CD1c-positive myeloid dendritic cell (primary cell): ENCODE results near the gene TNK1.

Experiments used
- DNase-seq: peaks from one replicate; pipeline ENCODE4 v3.0.0-alpha.2; 2016; ENCODE audit errors: extremely low spot score

The TNK1 gene

DNA sequence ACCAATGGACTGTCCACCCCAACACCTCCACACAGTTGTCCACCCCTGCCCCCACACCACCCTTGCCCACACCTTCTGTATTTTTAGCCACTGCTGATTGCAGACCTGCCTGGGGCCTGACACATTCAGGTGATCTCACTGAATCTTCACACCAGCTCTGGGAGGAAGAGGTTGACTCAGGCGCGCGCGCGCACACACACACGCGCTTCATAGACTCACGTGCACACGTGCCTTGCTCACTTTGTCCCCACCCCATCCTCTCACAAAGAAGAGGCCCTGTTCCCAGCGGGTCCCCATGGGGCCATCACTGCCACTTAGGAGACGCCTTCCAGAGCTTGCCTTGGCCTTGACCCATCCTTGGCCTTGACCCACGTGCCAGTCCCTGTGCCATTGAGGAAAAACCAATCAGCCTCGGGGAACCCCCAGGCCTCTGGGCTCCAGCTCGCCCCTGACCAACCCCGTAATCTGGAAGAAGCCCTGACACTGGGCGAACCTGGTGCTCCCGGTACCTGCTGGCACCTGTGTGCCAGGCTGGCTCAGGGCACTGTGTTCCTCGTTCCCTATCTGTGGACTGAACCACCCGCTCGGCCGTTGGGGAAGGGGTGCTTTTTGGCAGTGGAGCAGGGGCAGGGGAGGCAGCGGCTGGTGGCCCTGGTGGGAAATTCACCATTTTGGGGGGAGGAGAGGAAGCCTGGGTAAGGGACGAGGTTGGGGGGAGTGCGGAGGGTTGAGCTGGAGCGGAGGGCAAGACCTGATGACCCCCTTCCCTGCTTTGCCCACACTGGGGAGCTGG, 29.9 kb downstream of the TNK1 start:
- DNase-seq, result no peak

DNA sequence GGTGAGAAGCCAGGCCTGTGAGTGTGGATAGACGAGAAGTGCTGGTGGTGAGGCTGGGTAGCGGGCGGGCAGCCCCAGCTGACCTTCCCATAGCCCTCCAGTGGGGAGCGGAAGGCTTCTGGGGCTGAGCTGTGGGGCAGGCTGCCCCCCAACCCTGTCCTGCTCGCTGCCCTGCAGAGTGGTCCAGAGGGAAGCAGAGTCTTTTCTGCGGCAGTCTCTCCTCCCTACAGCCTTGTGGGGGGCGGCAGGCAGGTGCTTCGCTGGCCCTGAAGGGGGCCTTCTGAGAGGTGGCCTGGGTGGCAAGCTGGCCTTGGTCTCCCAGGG, 30.5 kb downstream of the TNK1 start:
- DNase-seq, result no peak

DNA sequence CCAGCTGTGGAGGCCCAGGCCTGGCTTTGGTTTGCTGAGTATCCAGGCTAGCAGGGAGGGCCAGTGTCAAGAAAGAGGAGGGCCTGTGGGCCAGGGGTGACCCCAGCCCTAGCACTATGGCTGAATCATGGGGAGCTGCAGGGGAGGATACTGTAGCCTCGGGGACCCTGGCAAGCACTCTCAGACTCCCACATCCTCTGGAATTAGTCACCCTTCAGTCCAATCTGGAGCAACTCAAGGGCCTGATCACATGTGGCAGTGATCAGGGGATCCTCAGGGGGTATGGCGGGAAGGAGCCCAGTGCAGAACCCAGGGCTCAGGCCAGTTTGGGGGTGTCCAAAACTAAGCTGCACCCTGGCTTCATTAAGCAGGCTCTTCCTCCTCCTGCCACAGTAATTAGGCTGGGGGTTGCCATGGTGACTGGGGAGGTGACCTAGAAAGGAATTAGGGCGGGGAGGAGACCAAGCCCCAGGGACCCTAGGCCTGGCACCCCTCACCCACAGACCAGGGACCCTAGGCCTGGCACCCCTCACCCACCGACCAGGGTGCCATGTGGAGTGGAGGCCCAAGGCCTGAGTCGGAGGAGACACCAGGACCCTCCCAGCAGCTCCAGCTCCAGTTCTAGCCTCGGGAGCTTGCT, 32.6 kb downstream of the TNK1 start:
- no peak for DNase-seq

DNA sequence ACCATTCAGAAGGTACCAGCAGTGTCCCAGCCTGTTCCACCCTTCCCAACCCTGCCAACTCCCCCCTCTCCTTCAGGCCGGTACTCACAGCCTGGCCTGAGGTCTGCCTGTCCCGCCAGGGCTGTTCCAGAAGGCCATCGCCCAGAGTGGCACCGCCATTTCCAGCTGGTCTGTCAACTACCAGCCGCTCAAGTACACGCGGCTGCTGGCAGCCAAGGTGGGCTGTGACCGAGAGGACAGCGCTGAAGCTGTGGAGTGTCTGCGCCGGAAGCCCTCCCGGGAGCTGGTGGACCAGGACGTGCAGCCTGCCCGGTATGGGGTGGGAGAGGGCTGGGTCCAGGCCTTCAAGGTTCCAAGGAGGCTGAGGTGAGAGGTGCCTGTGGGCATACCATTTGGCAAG, 33.9 kb downstream of the TNK1 start:
- DNase-seq, result no peak

DNA sequence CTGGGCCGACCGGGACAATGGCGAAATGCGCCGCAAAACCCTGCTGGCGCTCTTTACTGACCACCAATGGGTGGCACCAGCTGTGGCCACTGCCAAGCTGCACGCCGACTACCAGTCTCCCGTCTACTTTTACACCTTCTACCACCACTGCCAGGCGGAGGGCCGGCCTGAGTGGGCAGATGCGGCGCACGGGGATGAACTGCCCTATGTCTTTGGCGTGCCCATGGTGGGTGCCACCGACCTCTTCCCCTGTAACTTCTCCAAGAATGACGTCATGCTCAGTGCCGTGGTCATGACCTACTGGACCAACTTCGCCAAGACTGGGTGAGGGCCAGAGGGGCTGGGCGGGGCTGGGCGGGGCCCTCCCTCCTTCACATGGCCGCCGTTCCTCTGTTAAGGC, 34.9 kb downstream of the TNK1 start:
- no peak for DNase-seq

DNA sequence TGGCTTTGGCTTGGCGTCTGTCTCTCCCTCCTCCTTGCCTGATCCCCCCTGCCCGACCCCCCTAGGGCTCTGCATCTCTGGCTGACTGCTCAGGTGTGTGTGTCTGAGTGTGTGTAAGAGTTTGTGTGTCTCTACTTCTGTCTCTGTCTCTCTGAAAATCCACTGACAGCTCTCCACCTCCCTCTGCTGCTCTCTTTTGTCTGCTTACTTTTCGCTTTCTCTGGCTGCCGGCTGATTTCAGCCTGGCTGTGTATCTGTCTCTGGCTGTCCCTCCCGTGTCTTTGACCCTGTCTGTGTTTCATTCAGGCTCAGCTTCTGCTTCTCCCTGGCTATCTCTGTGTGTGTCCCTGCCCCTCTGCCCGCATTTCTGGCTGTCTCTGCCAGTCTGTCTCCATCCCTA, 35.4 kb downstream of the TNK1 start:
- DNase-seq, result no peak

DNA sequence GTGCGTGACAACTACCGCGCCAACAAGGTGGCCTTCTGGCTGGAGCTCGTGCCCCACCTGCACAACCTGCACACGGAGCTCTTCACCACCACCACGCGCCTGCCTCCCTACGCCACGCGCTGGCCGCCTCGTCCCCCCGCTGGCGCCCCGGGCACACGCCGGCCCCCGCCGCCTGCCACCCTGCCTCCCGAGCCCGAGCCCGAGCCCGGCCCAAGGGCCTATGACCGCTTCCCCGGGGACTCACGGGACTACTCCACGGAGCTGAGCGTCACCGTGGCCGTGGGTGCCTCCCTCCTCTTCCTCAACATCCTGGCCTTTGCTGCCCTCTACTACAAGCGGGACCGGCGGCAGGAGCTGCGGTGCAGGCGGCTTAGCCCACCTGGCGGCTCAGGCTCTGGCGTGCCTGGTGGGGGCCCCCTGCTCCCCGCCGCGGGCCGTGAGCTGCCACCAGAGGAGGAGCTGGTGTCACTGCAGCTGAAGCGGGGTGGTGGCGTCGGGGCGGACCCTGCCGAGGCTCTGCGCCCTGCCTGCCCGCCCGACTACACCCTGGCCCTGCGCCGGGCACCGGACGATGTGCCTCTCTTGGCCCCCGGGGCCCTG, 36.3 kb downstream of the TNK1 start:
- DNase-seq, result no peak

DNA sequence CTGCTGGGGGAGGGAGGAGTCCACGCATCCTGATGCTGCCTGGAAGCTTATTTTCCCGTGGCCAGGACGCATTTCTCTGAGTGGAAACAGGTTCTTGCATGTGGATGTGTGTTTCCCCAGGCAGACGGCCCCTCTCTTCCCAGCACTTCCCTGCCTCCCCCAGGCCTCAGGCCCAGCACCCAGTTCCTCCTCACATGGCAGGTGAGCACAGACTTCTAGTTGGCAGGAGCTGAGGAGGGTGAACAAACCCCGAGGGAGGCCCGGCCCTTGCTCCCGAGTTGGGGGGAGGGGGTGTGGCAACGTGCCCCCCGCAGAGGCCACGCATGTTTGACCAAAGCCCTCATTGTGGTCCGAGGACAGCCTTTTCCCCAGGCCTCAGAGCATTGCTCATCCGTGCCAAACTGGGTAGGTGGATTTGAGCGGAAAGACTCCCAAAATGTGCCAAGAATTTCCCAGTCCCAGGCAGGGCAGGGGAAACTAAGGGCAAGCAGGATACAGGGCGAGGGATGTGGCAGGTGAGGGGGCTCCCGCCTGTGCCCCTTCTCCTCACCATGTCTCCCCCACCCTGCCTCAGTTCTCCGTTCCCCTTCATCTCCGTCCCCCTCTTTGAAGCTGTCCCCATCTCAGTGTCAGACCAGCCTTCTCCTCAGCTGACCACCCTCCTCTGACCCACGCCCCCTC, 37.7 kb downstream of the TNK1 start:
- no peak for DNase-seq

DNA sequence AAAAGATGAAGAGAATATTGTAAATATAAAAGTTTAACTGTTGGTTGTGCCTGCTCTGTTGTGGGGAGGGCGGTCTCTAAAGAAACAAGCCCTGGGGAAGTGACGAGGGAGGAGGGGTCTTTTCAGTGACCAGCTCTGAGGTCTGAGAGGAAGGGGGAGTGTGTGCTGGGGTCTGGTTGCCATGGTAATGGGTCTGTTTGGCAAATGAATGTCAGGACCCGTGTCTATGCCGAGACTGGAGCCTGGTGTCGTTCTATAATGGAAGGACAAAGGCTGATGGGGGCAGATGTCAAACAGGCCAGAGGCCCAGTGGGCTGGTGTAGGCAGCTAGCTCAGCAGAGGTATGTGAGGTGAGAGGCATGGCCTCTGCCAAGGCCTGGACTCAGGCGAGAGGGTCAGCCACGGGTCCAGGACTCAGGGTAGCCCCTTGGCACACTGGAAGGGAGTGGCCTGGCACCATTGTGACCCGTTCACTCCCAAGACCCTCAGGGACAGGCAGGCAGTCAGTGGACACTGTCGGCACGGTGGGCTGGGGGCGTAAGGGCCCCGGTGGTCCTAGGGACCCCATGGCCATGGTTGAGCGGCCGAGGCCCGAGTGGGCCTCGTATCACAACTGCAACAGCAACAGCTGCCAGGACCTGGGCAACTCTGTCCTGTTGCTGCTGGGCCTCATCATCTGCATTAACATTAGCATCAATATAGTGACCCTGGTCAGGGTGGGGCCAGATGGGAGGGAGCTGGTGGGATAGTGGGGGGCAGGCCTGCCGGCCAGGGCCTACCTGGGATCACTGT, 39.1 kb downstream of the TNK1 start, which contains the start of gene SPEM1:
SPEM1 (plus strand) TSS at position 506 of the 792 bp plus-strand sequence; CDS start at position 567, 61 bp downstream.
- no peak for DNase-seq

DNA sequence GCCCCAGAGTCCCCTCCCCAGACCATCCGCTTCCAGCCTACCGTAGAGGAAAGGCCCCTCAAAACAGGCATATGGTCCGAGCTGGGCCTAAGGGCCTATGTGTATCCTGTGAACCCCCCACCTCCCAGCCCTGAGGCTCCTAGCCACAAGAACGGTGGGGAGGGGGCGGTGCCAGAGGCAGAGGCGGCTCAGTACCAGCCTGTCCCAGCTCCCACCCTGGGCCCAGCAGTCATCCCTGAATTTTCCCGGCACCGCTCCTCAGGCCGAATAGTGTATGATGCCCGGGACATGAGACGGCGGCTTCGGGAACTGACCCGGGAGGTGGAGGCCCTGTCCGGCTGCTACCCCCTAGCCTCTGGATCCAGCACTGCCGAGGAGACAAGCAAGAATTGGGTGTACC, 40.3 kb downstream of the TNK1 start:
- DNase-seq, result no peak

DNA sequence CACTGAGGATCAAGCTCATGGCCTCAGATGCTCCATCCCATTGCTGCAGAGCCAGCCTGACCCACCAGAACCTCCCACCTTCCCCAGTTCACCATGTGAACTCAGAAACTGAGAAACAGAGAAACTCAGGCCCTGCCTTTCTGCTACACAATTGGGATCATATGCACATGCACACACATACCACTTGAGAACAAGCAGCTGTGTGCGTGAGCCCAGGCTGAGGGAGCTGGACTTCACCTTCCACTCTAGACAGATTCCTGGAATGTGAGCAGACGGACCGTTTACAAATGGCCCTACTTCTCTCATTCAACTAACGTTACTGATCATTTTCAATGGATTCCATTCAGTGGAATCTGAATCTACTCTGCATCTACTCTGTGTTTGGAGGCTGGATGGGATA, 42.8 kb downstream of the TNK1 start:
- DNase-seq, result no peak

DNA sequence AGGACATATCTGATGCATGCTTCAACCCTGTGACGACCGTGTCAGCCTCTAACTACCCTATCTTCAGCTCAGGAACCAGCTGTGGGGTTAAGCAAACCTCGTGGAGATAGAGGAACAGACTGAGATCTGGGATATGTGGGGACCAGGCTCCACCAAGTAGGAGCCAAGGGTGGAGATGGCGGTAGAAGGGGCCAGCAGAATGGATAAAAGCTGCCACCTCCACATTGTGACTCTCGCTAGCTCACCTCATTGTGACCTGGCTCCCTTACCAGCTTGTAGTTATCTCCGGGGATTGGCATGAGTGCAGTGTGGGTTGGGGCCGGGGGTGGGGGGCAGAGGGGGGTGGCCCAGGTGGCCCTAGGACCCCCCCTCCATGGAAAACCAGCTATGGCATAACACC, 44.4 kb downstream of the TNK1 start, which contains the start of gene SPEM2:
SPEM2 (plus strand) TSS at position 301 of the 400 bp plus-strand sequence; CDS start at position 374, 73 bp downstream.
- no peak for DNase-seq

DNA sequence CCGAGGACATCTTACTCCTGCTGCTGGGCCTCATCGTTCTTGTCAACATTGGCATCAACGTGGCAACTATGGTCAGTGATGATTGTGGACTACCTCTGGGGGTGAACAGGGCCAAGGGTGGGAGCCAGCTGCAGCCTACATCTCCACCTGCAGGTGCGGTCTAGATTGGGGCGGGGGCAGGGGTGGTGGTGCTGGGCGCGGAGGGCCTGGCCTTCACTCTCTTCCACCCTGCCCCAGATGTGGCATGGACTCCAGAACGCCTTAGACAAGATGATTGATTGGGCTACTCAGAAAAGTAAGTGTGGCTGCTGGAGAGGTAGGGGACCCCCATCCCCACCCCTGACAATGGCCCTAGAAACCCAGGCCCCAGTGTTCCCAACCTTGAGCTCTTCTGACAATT, 44.9 kb downstream of the TNK1 start:
- DNase-seq, result no peak

DNA sequence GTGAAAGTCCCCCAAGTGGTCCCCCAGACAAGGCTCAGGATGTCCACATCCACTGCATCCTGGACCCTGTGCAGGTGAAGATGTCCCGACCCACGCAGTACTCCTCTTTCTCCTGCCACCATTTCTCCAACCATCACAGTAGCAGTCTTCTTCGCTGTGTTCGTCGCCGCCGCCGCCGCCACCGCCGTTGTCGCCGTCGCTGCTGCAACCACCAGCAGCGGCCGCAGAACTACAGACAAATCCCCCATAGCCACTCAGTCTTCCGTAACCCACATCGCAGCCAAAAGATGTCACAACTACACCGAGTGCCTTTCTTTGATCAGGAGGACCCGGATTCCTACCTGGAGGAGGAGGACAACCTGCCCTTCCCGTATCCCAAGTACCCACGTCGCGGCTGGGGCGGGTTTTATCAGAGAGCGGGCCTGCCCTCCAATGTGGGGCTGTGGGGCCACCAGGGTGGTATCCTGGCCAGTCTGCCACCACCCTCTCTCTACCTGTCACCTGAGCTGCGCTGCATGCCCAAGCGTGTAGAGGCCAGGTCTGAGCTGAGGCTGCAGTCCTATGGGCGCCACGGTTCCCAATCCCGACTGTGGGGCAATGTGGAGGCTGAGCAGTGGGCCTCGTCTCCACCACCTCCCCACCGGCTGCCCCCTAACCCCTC, 45.4 kb downstream of the TNK1 start:
- DNase-seq, result no peak

DNA sequence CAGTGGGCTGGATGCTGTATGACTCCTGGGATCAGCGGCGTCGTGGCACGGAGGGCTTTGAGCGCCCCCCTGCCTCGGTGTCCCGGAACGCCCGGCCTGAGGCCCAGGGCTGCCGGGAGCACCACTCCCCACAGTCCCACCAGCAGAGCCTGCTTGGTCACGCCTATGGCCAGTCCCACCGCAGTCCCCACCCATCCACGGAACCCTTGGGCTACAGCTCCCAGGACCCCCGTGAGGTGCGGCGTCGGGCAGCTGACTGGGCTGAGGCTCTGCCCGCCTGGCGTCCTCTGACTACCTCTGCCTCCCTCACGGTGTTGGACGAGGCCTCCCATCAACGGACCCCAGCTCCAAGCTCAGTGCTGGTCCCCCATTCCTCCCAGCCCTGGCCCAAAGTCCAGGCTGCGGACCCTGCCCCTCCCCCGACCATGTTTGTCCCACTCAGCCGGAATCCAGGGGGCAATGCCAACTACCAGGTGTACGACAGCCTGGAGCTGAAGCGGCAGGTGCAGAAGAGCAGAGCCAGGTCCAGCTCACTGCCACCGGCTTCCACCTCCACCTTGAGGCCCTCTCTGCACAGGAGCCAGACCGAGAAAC, 46.1 kb downstream of the TNK1 start:
- DNase-seq, result no peak

DNA sequence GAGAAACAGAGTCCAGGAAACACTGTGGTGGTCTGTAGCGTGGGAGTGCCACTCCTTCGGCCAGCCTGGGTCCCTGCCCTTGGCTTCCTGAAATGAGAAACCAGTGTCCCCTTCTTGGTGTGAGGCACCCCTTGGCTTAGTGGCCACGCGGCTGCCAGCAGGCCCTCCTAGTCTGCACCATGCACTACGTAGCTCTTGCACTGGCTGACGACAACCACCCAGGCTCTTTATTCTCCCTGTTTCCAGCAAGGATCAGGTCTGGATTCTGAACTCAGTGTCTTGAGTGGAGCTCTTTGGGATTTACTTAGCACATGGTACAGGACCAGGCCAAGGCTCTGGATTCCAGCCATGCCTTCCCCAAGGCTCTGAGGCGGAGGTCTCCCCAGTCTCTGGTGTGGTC, 46.7 kb downstream of the TNK1 start:
- DNase-seq, result no peak

DNA sequence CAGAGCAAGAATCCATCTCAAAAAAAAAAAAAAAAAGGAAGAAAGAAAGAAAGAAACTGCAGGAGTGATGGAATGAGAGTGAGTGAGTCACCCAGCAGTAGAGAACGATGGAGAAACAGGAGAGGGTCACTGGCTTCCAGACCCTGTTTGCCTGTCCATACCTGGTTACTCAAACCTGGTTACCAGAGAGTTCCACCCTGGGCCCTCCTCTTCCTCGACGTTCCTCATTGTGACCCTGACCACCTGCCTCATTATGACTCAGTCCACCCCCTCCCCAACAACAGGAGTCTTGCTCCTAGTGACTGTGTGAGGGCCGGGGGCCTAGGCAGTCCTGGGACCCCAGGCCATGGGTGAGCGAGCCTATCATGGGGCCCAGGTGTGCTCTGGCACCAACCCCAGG, 47.7 kb downstream of the TNK1 start, which contains the start of gene SPEM3:
SPEM3 (plus strand) TSS at position 301 of the 400 bp plus-strand sequence; CDS start at position 347, 46 bp downstream.
- DNase-seq, result no peak

DNA sequence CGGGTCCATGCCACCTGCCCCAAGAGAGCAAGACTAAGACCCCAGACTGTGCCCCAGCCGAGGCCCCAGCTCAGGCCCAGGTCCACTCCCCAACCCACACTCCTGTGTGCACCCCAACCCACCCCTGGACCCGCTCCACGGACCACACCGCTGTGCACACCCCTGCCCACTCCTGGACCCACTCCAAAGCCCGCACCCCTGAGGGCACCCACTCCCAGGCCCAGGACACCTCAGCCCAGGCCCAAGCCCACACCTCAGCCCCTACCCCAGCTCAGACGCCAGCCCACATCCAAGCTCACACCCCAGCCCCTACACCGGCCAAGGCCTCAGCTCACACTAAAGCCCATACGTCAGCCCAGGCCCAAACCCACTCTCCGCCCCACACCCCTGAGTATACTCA, 48.8 kb downstream of the TNK1 start:
- no peak for DNase-seq

DNA sequence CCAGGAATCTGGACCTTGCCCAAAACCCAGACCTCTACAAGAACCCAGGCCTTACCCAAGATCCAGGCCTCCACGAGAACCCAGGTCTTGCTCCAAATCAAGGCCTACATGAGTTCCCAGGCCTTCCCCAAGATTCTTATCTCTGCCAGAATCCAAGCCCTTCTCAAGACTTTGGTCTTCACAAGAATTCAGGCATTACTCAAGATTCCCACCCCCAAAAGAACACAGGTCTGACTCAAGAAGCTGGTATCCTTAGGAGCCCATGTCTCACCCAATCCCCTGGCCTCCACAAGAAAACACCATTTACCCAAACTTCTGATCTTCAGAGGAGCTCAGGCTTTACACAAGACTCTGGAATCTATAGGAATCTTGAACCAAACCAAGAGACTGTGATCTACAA, 50.3 kb downstream of the TNK1 start:
- no peak for DNase-seq

DNA sequence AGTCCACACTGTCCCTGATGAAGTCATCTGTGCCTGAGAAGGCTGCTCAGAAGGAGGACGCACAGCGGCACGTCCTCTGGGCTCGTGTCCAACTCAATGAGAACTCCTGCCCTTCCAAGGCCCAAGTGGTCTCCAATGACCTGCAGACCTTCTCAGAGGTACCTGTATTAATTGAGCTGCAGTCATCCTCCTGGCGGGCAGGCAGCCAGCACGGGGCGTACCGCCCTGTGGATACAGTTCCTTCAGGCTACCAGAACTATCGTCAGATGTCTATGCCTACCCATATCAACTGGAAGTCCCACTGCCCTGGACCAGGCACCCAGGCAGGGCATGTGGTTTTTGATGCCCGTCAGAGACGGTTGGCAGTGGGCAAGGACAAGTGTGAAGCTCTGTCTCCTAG, 51.4 kb downstream of the TNK1 start:
- no peak for DNase-seq
